ENCODE results near the gene TMEM151B. TPM values are rescaled to one million over a fixed set of nuclear protein-coding genes. Genes with fewer than 3 reads are reported as not detected.

TMEM151B gene
- total RNA-seq, 2 donors from 2014 or later = 0.22 to 0.51 TPM

DNA sequence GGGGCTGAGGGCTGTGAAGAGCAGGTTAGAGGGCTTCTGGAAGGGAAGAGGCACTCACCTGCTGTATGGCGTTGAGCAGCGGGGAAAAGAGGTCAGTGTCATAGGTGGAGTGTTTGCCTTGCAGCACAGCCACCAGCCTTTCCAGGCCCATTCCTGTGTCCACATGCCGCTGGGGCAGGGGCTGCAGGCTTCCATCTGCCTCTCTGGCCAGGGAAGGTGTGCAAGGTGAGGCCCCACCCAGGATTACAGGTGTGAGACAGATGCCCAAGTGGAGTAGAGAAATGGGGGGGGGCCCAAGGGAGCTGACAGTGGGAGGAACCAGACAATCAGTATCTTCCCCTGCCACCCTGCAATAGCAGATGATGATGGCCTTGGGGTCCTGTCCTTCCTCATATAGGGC is 40.0 kb downstream of the TMEM151B start:
- Histone ChIP-seq H3K4me3 (ENCODE audit: low read length) (no peak overlapping the region), H3K9me3 (ENCODE audit: control insufficient read depth, low read length) (no peaks in the 10 kb centered on the region), H3K27ac (ENCODE audit: low read depth, low read length) (no peak overlapping the region), H3K9ac (ENCODE audit: extremely low read depth, low read length, poor library complexity, severe bottlenecking) (no peak overlapping the region), H3K36me3 (ENCODE audit: control insufficient read depth, insufficient read depth, low read length) (peaks cover 53% of the 10 kb centered on the region), H3K4me1 (ENCODE audit: control insufficient read depth, insufficient read depth, low read length) (peaks cover 7% of the 10 kb centered on the region), H3K27me3 (ENCODE audit: control insufficient read depth, insufficient read depth, low read length, poor library complexity, severe bottlenecking) (no peaks in the 10 kb centered on the region)
- H3K4me3 Mint-ChIP-seq = no peak overlapping the region
- WGBS, 2 experiments (ENCODE audit: insufficient coverage in 1 of 2, insufficient read length in 1 of 2) = 80 to 95% methylated on average over 1 to 3 of the region's 3 CpGs
- no peak for DNase-seq
- H3K9me3 Mint-ChIP-seq = no peaks in the 10 kb centered on the region
- no peak overlapping the region for H3K27ac Mint-ChIP-seq
- TF ChIP-seq, protein P1, sequence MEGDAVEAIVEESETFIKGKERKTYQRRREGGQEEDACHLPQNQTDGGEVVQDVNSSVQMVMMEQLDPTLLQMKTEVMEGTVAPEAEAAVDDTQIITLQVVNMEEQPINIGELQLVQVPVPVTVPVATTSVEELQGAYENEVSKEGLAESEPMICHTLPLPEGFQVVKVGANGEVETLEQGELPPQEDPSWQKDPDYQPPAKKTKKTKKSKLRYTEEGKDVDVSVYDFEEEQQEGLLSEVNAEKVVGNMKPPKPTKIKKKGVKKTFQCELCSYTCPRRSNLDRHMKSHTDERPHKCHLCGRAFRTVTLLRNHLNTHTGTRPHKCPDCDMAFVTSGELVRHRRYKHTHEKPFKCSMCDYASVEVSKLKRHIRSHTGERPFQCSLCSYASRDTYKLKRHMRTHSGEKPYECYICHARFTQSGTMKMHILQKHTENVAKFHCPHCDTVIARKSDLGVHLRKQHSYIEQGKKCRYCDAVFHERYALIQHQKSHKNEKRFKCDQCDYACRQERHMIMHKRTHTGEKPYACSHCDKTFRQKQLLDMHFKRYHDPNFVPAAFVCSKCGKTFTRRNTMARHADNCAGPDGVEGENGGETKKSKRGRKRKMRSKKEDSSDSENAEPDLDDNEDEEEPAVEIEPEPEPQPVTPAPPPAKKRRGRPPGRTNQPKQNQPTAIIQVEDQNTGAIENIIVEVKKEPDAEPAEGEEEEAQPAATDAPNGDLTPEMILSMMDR (conservative IDR thresholded peaks at IDR 0.05) = no peak
- H3K27me3 Mint-ChIP-seq (ENCODE audit: insufficient read depth) = peaks cover 2% of the 10 kb centered on the region
- peaks cover 14% of the 10 kb centered on the region for H3K4me1 Mint-ChIP-seq
- H3K36me3 Mint-ChIP-seq (ENCODE audit: low read depth) = peaks cover 51% of the 10 kb centered on the region

- H3K4me1 Mint-ChIP-seq = peaks cover 7% of the 10 kb centered on the region
- 81 to 88% methylated on average over 2 of the region's 2 CpGs for WGBS, 2 experiments (ENCODE audit: insufficient coverage in 1 of 2, insufficient read length in 1 of 2)
- H3K27me3 Mint-ChIP-seq (ENCODE audit: insufficient read depth) = peaks cover 2% of the 10 kb centered on the region
- Histone ChIP-seq H3K4me3 (ENCODE audit: low read length) (no peak overlapping the region), H3K27ac (ENCODE audit: low read depth, low read length) (no peak overlapping the region), H3K4me1 (ENCODE audit: control insufficient read depth, insufficient read depth, low read length) (no peaks in the 10 kb centered on the region), H3K9ac (ENCODE audit: extremely low read depth, low read length, poor library complexity, severe bottlenecking) (no peak overlapping the region), H3K36me3 (ENCODE audit: control insufficient read depth, insufficient read depth, low read length) (peaks cover 42% of the 10 kb centered on the region), H3K9me3 (ENCODE audit: control insufficient read depth, low read length) (no peaks in the 10 kb centered on the region), H3K27me3 (ENCODE audit: control insufficient read depth, insufficient read depth, low read length, poor library complexity, severe bottlenecking) (no peaks in the 10 kb centered on the region)
- H3K27ac Mint-ChIP-seq = no peak overlapping the region
- H3K4me3 Mint-ChIP-seq = peak overlapping the region; percentile 96
- TF ChIP-seq, protein P1 (conservative IDR thresholded peaks at IDR 0.05) = no peak
- peaks cover 44% of the 10 kb centered on the region for H3K36me3 Mint-ChIP-seq (ENCODE audit: low read depth)
- no peak for DNase-seq
- H3K9me3 Mint-ChIP-seq = no peaks in the 10 kb centered on the region
Observed at GRCh38 chr6:44311304-44311703, 41.1 kb downstream of the TMEM151B start.

GRCh38 chr6:44311767-44312166 is 41.5 kb downstream of the TMEM151B start:
- Histone ChIP-seq H3K27me3 (ENCODE audit: control insufficient read depth, insufficient read depth, low read length, poor library complexity, severe bottlenecking) (no peaks in the 10 kb centered on the region), H3K36me3 (ENCODE audit: control insufficient read depth, insufficient read depth, low read length) (peaks cover 38% of the 10 kb centered on the region), H3K27ac (ENCODE audit: low read depth, low read length) (no peak overlapping the region), H3K4me1 (ENCODE audit: control insufficient read depth, insufficient read depth, low read length) (no peaks in the 10 kb centered on the region), H3K4me3 (ENCODE audit: low read length) (peak overlapping the region; percentile 99), H3K9me3 (ENCODE audit: control insufficient read depth, low read length) (no peaks in the 10 kb centered on the region), H3K9ac (ENCODE audit: extremely low read depth, low read length, poor library complexity, severe bottlenecking) (no peak overlapping the region)
- TF ChIP-seq, protein P1 (conservative IDR thresholded peaks at IDR 0.05) = no peak
- WGBS, 2 experiments (ENCODE audit: insufficient coverage in 1 of 2, insufficient read length in 1 of 2) = 85 to 87% methylated on average over 3 of the region's 3 CpGs
- H3K4me1 Mint-ChIP-seq = peaks cover 7% of the 10 kb centered on the region
- H3K27ac Mint-ChIP-seq = no peak overlapping the region
- peaks cover 2% of the 10 kb centered on the region for H3K27me3 Mint-ChIP-seq (ENCODE audit: insufficient read depth)
- H3K4me3 Mint-ChIP-seq = peak overlapping the region; percentile 96
- DNase-seq = no peak
- no peaks in the 10 kb centered on the region for H3K9me3 Mint-ChIP-seq
- peaks cover 44% of the 10 kb centered on the region for H3K36me3 Mint-ChIP-seq (ENCODE audit: low read depth)
